ENCODE data around the gene TNFSF9.

Gene TNFSF9

GRCh38 chr19:6530386-6531162 lies at the start of gene TNFSF9:
TNFSF9 (plus strand) TSS chr19:6531026; CDS start chr19:6531037, 11 bp downstream.
- TF ChIP-seq TCF12 (IDR thresholded peaks at IDR 0.05; ENCODE audit: low read depth) (no peak), ZBTB7A (IDR thresholded peaks at IDR 0.05; ENCODE audit: low read depth) (no peak), TAF1 (IDR thresholded peaks at IDR 0.05; ENCODE audit: low read depth) (peak; percentile 60), MAX (IDR thresholded peaks at IDR 0.05) (peak; percentile 56), REST (IDR thresholded peaks at IDR 0.05; ENCODE audit: low read depth) (no peak), FOXM1 (IDR thresholded peaks at IDR 0.05; ENCODE audit: borderline replicate concordance, low read depth) (no peak), TEAD4 (IDR thresholded peaks at IDR 0.05) (peak; percentile 18), YY1 (IDR thresholded peaks at IDR 0.05; ENCODE audit: low read depth) (no peak), USF1 (IDR thresholded peaks at IDR 0.05) (peak; percentile 49)

- TF ChIP-seq USF1 (IDR thresholded peaks at IDR 0.05) (no peak), CEBPB (IDR thresholded peaks at IDR 0.05) (no peak), FOXM1 (IDR thresholded peaks at IDR 0.05; ENCODE audit: borderline replicate concordance, low read depth) (no peak), CREB1 (IDR thresholded peaks at IDR 0.05; ENCODE audit: low read depth) (no peak), TEAD4 (IDR thresholded peaks at IDR 0.05) (no peak), RAD21 (IDR thresholded peaks at IDR 0.05; ENCODE audit: low read depth) (peak; percentile 47)
Observed at GRCh38 chr19:6481541-6482342, 49.1 kb upstream of the TNFSF9 start, which contains the start of gene DENND1C. DENND1C (minus strand) TSS chr19:6481787; CDS start chr19:6481695, 92 bp downstream.

- TF ChIP-seq NFIC (IDR thresholded peaks at IDR 0.05), result no peak
- no peak for TF ChIP-seq RAD21 (IDR thresholded peaks at IDR 0.05; ENCODE audit: low read depth)
- no peak for TF ChIP-seq EP300 (IDR thresholded peaks at IDR 0.05; ENCODE audit: borderline replicate concordance)
- TF ChIP-seq TAF1 (IDR thresholded peaks at IDR 0.05; ENCODE audit: low read depth), result no peak
- TF ChIP-seq CEBPB (IDR thresholded peaks at IDR 0.05), result no peak
- TF ChIP-seq YY1 (IDR thresholded peaks at IDR 0.05; ENCODE audit: low read depth), result no peak
- TF ChIP-seq CREB1 (IDR thresholded peaks at IDR 0.05; ENCODE audit: low read depth), result no peak
- no peak for TF ChIP-seq FOXM1 (IDR thresholded peaks at IDR 0.05; ENCODE audit: borderline replicate concordance, low read depth)
- no peak for TF ChIP-seq USF1 (IDR thresholded peaks at IDR 0.05)
- no peak for TF ChIP-seq TCF12 (IDR thresholded peaks at IDR 0.05; ENCODE audit: low read depth)
- no peak for TF ChIP-seq MAX (IDR thresholded peaks at IDR 0.05)
- no peak for TF ChIP-seq TEAD4 (IDR thresholded peaks at IDR 0.05)
- no peak for TF ChIP-seq ZBTB7A (IDR thresholded peaks at IDR 0.05; ENCODE audit: low read depth)
- no peak for TF ChIP-seq REST (IDR thresholded peaks at IDR 0.05; ENCODE audit: low read depth)
- TF ChIP-seq EGR1 (IDR thresholded peaks at IDR 0.05), result no peak
Observed at GRCh38 chr19:6482343-6482686, 48.5 kb upstream of the TNFSF9 start.

- TF ChIP-seq CEBPB (IDR thresholded peaks at IDR 0.05) (no peak), TCF12 (IDR thresholded peaks at IDR 0.05; ENCODE audit: low read depth) (no peak), ZBTB7A (IDR thresholded peaks at IDR 0.05; ENCODE audit: low read depth) (no peak)
Observed at GRCh38 chr19:6483235-6483634, 47.6 kb upstream of the TNFSF9 start.

- TF ChIP-seq RAD21 (IDR thresholded peaks at IDR 0.05; ENCODE audit: low read depth) (no peak), EP300 (IDR thresholded peaks at IDR 0.05; ENCODE audit: borderline replicate concordance) (no peak), TCF12 (IDR thresholded peaks at IDR 0.05; ENCODE audit: low read depth) (no peak), CREB1 (IDR thresholded peaks at IDR 0.05; ENCODE audit: low read depth) (no peak), USF1 (IDR thresholded peaks at IDR 0.05) (no peak), FOXM1 (IDR thresholded peaks at IDR 0.05; ENCODE audit: borderline replicate concordance, low read depth) (no peak)
Observed at GRCh38 chr19:6484230-6484629, 46.6 kb upstream of the TNFSF9 start.
